Left lung (tissue), 10 donors: ENCODE data around the gene VPS52. TPM values are rescaled to one million over a fixed set of nuclear protein-coding genes. Genes with fewer than 3 reads are reported as not detected.

Experiments used
- ATAC-seq: fragments of 200-7000 bp; cut with Tn5 transposase; one replicate; pipeline ENCODE4 v1.9.1; 2020; ENCODE audit warnings: moderate library complexity
- DNase-seq, 4 donors: peaks; one replicate each; pipeline ENCODE4 v3.0.0-alpha.2; 2013 to 2020
- H3K27ac ChIP-seq, 2 donors: fragments of 200-600 bp; sonication (generic) in 1 of 2; one replicate each; pipeline versions ENCODE4 v1.5.0 to v1.8.0; 2020 to 2021
- H3K27me3 ChIP-seq, 2 donors: fragments of 200-600 bp; sonication (generic) in 1 of 2; one replicate each; pipeline versions ENCODE4 v1.5.0 to v1.8.0; 2020 to 2021
- H3K36me3 ChIP-seq, 2 donors: fragments of 200-600 bp; sonication (generic) in 1 of 2; one replicate each; pipeline versions ENCODE4 v1.5.0 to v1.8.0; 2020 to 2021
- H3K4me1 ChIP-seq, 2 donors: fragments of 200-600 bp; one replicate each; pipeline ENCODE4 v1.8.0; 2021
- H3K4me3 ChIP-seq, 2 donors: fragments of 200-600 bp; sonication (generic) in 1 of 2; one replicate each; pipeline versions ENCODE4 v1.5.0 to v1.8.0; 2020 to 2021; ENCODE audit warnings: mild to moderate bottlenecking in 1 of 2
- H3K9me3 ChIP-seq, 2 donors: fragments of 200-600 bp; sonication (generic) in 1 of 2; one replicate each; pipeline versions ENCODE4 v1.5.0 to v1.8.0; 2020 to 2021
- intact Hi-C, 2 donors: fragments of 100-400 bp; cut with DNase I; formaldehyde crosslinking; loops; one replicate each; pipeline versions ENCODE4 v1.11.2 to v1.14.2; 2022
- polyA plus RNA-seq, 6 donors: library from polyadenylated mRNA; unstranded; fragments of 120-200 nt; gene quantifications; one replicate each; pipeline ENCODE4 v1.2.1, GENCODE V29; 2013; ENCODE audit not compliant: insufficient read length in 6 of 6
- total RNA-seq, 2 donors: library from RNA; stranded (reverse); fragmentation: NEBNext Ultra II Directional; extraction: Animal tissue kit (Norgen Biotek cat#: 25700); gene quantifications; one replicate each; pipeline ENCODE4 v1.2.1, GENCODE V29; 2021
- TF ChIP-seq, protein P1 (sequence below), 2 donors: fragments of 200-600 bp; sonication (generic) in 1 of 2; IDR thresholded peaks; one replicate each; pipeline versions ENCODE4 v1.5.0 to v1.8.0; 2021; ENCODE audit warnings: antibody characterized with exemption in 2 of 2
- donor health status: DM: no; HTN: yes; CAD: no.
- donor health status: DM: no; HTN: no; CAD: no.

The VPS52 gene
- total and polyA plus RNA-seq, 8 donors = 46.2 to 92.5 (median 84.7) TPM

DNA sequence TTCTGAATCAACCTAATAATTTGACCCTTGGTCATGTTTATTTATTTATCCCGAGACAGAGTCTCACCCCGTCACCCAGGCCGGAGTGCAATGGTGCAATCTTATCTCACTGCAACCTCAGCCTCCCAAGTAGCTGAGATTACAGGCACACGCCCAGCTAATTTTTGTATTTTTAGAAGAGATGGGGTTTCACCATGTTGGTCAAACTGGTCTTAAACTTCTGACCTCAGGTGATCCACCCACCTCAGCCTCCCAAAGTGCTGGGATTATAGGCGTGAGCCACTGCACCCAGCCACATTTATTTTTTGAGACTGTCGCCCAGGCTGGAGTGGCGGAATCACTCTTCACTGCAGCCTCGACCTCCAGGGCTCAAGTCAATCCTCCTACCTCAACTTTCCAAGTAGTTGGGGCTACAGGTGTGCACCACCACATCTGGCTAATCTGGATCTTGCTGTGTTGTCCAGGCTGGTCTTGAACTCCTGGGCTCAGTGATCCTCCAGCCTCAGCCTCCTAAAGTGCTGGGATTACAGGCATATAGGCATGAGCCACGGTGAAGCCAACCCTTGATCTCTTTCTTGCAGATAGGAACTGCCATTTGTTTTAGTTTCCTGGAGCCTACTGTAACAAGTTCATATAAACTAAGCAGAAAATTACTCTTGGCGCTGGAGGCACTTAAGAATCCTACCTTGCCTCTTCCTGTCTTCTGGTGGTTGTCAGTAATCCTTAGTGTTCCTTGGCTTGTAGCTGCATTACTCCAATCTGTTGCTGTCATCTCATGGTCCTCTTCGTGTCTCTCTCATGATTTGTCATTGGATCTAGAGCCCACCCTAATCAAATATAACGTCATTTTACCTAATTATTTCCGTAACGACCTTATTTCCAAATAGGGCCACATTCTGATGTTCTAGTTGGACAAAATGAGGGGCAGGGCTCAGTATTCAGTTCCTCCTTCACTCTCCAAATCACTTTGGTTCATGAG, 2.5 kb upstream of the VPS52 start:
- peaks cover 0 to 53% of the 10 kb centered on the region in 2 donors for H3K36me3 ChIP-seq
- ATAC-seq (no peak), DNase-seq (no peak)
- H3K4me3 ChIP-seq = peak overlapping the region in 1 of 2 donors; percentile 87
- no peaks in the 10 kb centered on the region for H3K9me3 ChIP-seq
- no peak overlapping the region for H3K27ac ChIP-seq
- peaks cover 41 to 81% of the 10 kb centered on the region in 2 donors for H3K4me1 ChIP-seq
- H3K27me3 ChIP-seq = no peaks in the 10 kb centered on the region
- TF ChIP-seq, protein P1, sequence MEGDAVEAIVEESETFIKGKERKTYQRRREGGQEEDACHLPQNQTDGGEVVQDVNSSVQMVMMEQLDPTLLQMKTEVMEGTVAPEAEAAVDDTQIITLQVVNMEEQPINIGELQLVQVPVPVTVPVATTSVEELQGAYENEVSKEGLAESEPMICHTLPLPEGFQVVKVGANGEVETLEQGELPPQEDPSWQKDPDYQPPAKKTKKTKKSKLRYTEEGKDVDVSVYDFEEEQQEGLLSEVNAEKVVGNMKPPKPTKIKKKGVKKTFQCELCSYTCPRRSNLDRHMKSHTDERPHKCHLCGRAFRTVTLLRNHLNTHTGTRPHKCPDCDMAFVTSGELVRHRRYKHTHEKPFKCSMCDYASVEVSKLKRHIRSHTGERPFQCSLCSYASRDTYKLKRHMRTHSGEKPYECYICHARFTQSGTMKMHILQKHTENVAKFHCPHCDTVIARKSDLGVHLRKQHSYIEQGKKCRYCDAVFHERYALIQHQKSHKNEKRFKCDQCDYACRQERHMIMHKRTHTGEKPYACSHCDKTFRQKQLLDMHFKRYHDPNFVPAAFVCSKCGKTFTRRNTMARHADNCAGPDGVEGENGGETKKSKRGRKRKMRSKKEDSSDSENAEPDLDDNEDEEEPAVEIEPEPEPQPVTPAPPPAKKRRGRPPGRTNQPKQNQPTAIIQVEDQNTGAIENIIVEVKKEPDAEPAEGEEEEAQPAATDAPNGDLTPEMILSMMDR (IDR thresholded peaks at IDR 0.05) = no peak
- intact Hi-C loops = no loop called here

DNA sequence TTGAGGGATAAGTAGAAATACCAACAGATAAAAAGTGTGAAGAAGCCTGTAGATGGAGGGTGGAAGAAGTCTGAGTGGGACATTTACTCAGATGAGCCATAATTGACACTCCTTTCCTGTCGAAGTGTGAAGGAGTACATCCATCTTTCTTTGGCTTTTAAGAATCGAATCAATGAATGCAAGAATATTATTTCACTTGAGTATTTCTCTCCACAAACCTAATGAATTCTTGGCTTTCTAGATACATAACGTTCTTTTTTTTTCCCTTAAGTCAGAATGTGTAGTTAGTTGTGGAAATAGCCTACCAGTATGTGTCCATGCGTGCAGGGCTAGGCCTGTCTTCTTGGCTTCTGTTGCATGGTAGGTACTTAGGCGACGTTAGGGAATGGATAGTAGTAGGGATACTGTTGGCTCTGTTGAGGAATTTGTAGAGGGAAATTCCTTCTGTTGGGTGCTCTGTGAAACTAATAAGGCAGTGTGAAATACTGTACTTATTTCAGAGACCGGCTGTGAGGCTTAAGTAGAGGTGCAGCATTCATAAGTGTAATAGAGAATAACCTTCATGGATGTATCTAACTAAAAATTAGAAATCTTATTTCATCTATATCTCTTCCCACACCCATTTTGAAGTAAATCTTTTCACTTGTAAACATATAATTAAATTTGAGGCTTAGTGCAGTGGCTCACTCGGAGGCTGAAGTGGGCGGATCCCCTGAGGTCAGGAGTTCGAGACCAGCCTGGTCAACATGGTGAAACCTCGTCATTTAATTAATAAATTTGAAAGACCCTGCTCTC, 1.6 kb upstream of the VPS52 start:
- H3K4me1 ChIP-seq = peaks cover 41 to 72% of the 10 kb centered on the region in 2 donors
- no peak for ATAC-seq

DNA sequence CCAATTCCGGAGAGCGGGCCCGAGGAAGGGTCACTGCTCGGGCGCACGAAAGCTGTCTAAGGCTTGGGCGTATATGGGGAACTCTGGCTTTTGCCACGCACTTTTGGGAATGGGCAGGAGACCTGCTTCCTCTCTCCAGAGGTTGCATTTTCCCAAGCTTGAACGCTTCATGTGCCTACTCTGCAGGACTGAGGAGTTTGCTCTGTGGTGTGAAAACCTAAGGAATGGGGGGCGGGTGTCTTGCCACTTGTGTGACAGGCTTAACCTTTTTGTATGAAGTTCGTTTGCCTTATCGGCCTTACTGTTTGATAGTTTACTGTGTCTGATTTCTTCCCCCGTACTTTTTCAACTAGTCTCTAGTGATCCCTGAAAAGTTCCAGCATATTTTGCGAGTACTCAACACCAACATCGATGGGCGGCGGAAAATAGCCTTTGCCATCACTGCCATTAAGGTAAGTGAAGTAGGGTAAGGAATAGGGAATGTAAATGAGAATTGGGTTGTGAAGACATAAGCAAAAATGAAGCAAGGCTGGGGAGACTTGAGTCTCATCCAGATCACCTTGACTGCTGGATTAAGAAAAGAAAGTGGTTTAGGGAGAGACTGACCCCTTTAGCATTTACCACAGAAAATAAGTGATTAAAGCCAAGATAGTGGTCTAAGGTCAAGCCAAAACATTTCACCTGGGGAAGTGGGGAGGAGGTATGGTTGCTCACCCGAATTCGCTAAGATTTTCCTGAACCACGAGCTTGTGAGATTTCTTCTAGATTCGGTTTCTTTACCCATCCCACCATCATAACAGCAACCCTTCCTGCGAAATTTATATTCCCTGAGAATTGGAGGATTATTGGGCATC, 826 bp upstream of the VPS52 start:
- Histone ChIP-seq H3K4me3 (peak overlapping the region; percentile 69 to 87), H3K4me1 (peaks cover 41 to 64% of the 10 kb centered on the region in 2 donors), H3K36me3 (peaks cover 0 to 56% of the 10 kb centered on the region in 2 donors), H3K9me3 (no peaks in the 10 kb centered on the region), H3K27ac (peak overlapping the region; percentile 94 to 98), H3K27me3 (no peaks in the 10 kb centered on the region)
- peak; percentile 5 for ATAC-seq
- TF ChIP-seq, protein P1 (IDR thresholded peaks at IDR 0.05) = no peak
- no peak for DNase-seq
- intact Hi-C loops = no loop called here

More for the DNA sequence above, 1.6 kb upstream of the VPS52 start:
- no peaks in the 10 kb centered on the region for H3K9me3 ChIP-seq
- TF ChIP-seq, protein P1 (IDR thresholded peaks at IDR 0.05) = no peak
- H3K36me3 ChIP-seq = peaks cover 0 to 53% of the 10 kb centered on the region in 2 donors
- DNase-seq = no peak
- H3K4me3 ChIP-seq = peak overlapping the region; percentile 69 to 87
- no peaks in the 10 kb centered on the region for H3K27me3 ChIP-seq
- intact Hi-C loops = no loop called here
- peak overlapping the region in 1 of 2 donors; percentile 94 for H3K27ac ChIP-seq

DNA sequence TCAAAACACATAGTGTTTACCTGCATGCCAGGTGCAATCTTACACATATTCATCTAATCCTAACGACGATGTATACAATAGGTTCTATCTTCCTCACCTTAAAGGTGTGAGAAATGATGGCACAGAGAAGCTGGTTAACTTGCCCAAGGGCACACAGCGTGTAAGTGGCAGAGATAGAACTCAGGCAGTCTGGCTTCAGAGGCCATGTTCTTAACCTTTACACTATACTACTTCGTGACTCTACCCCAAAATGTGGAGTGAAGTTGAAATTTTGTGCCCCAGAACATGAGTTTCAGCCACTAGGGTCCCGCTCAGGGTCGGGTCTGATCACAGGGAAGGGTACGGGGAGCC, 584 bp downstream of the VPS52 start:
- ATAC-seq = peak; percentile 27
- TF ChIP-seq, protein P1 (IDR thresholded peaks at IDR 0.05) = no peak

More for the DNA sequence above, 584 bp downstream of the VPS52 start:
- Histone ChIP-seq H3K4me3 (peak overlapping the region; percentile 69 to 87), H3K27ac (peak overlapping the region; percentile 94 to 98), H3K9me3 (no peaks in the 10 kb centered on the region), H3K27me3 (no peaks in the 10 kb centered on the region), H3K4me1 (peaks cover 36 to 52% of the 10 kb centered on the region in 2 donors), H3K36me3 (peaks cover 0 to 63% of the 10 kb centered on the region in 2 donors)
- no peak for DNase-seq
- intact Hi-C loops = no loop called here
